AG09319 (cell line): ENCODE data around the gene IRF5.

Experiments used
- DNase-seq: peaks from one replicate; pipeline ENCODE4 v3.0.0-alpha.2; 2010; ENCODE audit warnings: low read depth; ENCODE audit errors: extremely low read depth
- CTCF ChIP-seq: IDR thresholded peaks from 2 replicates; pipeline ENCODE4 v1.5.1; 2011; ENCODE audit warnings: low read depth, mild to moderate bottlenecking, inconsistent platforms, low read length, moderate library complexity

The IRF5 gene

GRCh38 chr7:128891942-128892269 is 45.8 kb upstream of the IRF5 start:
- no peak for DNase-seq
- no peak for TF ChIP-seq CTCF

GRCh38 chr7:128892521-128893250 is 45.0 kb upstream of the IRF5 start:
- no peak for DNase-seq
- TF ChIP-seq CTCF, result no peak

GRCh38 chr7:128893251-128894100 is 44.3 kb upstream of the IRF5 start:
- no peak for TF ChIP-seq CTCF
- DNase-seq, result no peak

- DNase-seq, result no peak
- no peak for TF ChIP-seq CTCF
These were observed 43.7 kb upstream of the IRF5 start for GRCh38 chr7:128894101-128894440.

- TF ChIP-seq CTCF, result no peak
- DNase-seq, result no peak
These were observed 42.4 kb upstream of the IRF5 start for GRCh38 chr7:128895320-128895719.

- no peak for TF ChIP-seq CTCF
- no peak for DNase-seq
These were observed 38.3 kb upstream of the IRF5 start for GRCh38 chr7:128899392-128899791.

- DNase-seq, result no peak
These were observed 37.5 kb upstream of the IRF5 start for GRCh38 chr7:128900237-128900636.

More at GRCh38 chr7:128900237-128900636, 37.5 kb upstream of the IRF5 start:
- TF ChIP-seq CTCF, result no peak
